H4 (cell line): ENCODE data around the gene KNG1. TPM values are rescaled to one million over a fixed set of nuclear protein-coding genes. Genes with fewer than 3 reads are reported as not detected.

ENCODE experiments used
- DNase-seq: peaks from one replicate; pipeline ENCODE4 v3.0.0-alpha.2; 2015; ENCODE audit warnings: low spot score
- total RNA-seq: library from RNA; depleted of rRNA; stranded (reverse); fragments of >200 nt; shearing (Covaris generic); gene quantifications from 2 replicates; pipeline ENCODE4 v1.2.3, GENCODE V29; 2014; rRNA removed

Gene KNG1
- total RNA-seq, 1 experiment from 2014 or later = not detected

- DNase-seq = no peak
These were observed 55.7 kb downstream of the KNG1 start for GRCh38 chr3:186772701-186773417.

GRCh38 chr3:186775999-186776398 lies 58.8 kb downstream of the KNG1 start:
- DNase-seq = no peak

GRCh38 chr3:186779204-186779603 lies 62.0 kb downstream of the KNG1 start:
- no peak for DNase-seq

- no peak for DNase-seq
These were observed 65.4 kb downstream of the KNG1 start for GRCh38 chr3:186782542-186783057.

GRCh38 chr3:186783058-186783730 lies 66.0 kb downstream of the KNG1 start, which contains the start of gene EIF4A2:
Gene EIF4A2, plus strand, starts transcription at chr3:186783577. Its CDS starts 34 bp downstream, at chr3:186783611.
- peak; percentile 85 for DNase-seq

GRCh38 chr3:186783731-186784515 lies 66.8 kb downstream of the KNG1 start:
- peak; percentile 69 for DNase-seq

GRCh38 chr3:186784820-186785494 lies 67.8 kb downstream of the KNG1 start:
- DNase-seq = no peak

- no peak for DNase-seq
These were observed 68.4 kb downstream of the KNG1 start for GRCh38 chr3:186785495-186786018.

GRCh38 chr3:186786922-186787321 lies 69.8 kb downstream of the KNG1 start:
- no peak for DNase-seq

- no peak for DNase-seq
These were observed 70.7 kb downstream of the KNG1 start for GRCh38 chr3:186787642-186788481.

GRCh38 chr3:186788482-186789370 lies 71.6 kb downstream of the KNG1 start:
- no peak for DNase-seq

GRCh38 chr3:186789554-186790260 lies 72.5 kb downstream of the KNG1 start:
- no peak for DNase-seq

GRCh38 chr3:186790261-186790981 lies 73.3 kb downstream of the KNG1 start:
- DNase-seq = peak; percentile 49

Other genes with a start within 250 kb of the KNG1 start
- gene CRYGS, start 173.0 kb upstream of the KNG1 start, total RNA-seq = 0.10 TPM in 1 of 2 replicates, not detected in the other
- gene TBCCD1, start 150.0 kb upstream of the KNG1 start, total RNA-seq = 21.4 and 25.5 TPM in 2 replicates
- gene DNAJB11, start 146.6 kb upstream of the KNG1 start, total RNA-seq = 155 and 159 TPM in 2 replicates
- gene AHSG, start 104.3 kb upstream of the KNG1 start, total RNA-seq = not detected in 2 replicates
- not detected in 2 replicates for gene FETUB, start 77.0 kb upstream of the KNG1 start, total RNA-seq
- not detected in 2 replicates for gene HRG, start 51.3 kb upstream of the KNG1 start, total RNA-seq
- 416 and 440 TPM in 2 replicates for gene EIF4A2, start 66.2 kb downstream of the KNG1 start, total RNA-seq
- gene RFC4, start 89.1 kb downstream of the KNG1 start, total RNA-seq = 131 and 150 TPM in 2 replicates
- not detected in 2 replicates for gene ADIPOQ, start 125.4 kb downstream of the KNG1 start, total RNA-seq
- gene ST6GAL1, start 213.2 kb downstream of the KNG1 start, total RNA-seq = 3.2 and 3.4 TPM in 2 replicates